Measurements from ENCODE around the gene F3. TPM values are rescaled to one million over a fixed set of nuclear protein-coding genes. Genes with fewer than 3 reads are reported as not detected.

The F3 gene
- 8.1 TPM for polyA plus RNA-seq (2013, experiment 1 of 2)
- 7.8 TPM for polyA plus RNA-seq (2013, experiment 2 of 2)

GRCh38 chr1:94541246-94542087 is at the start of gene F3:
TSS of gene F3 (minus strand) at chr1:94541759. CDS start at chr1:94541636, 123 bp downstream.
- DNase-seq (ENCODE audit: low spot score) = peak; percentile 75
- peak within 1 kb of the TSS; percentile 76 for H2BK5ac ChIP-seq (ENCODE audit: low read length)
- peak within 1 kb of the TSS; percentile 93 for H2BK15ac ChIP-seq (ENCODE audit: low read length)
- H3K4me2 ChIP-seq (ENCODE audit: insufficient read depth, low read length, poor library complexity, severe bottlenecking) = peak within 1 kb of the TSS; percentile 93
- H3K4me3 ChIP-seq (ENCODE audit: low read length in 2 of 2) = peak within 1 kb of the TSS; percentile 63 to 96
- peaks cover 0 to 30% (median 0%) of the 10 kb centered on the region in 3 experiments for H3K27me3 ChIP-seq (ENCODE audit: control insufficient read depth in 3 of 3, insufficient read depth in 3 of 3, low read depth in 1 of 3, low read length in 3 of 3)
- no peak within 1 kb of the TSS for H3K4ac ChIP-seq (ENCODE audit: low read length)
- H3K27ac ChIP-seq (replicated peaks; ENCODE audit: low read length) = no peak within 1 kb of the TSS
- WGBS, 2 donors (ENCODE audit: extremely low coverage in 2 of 2, insufficient read length in 2 of 2, insufficient replicate concordance in 1 of 2) = no CpG with 5 or more reads among the region's 94 CpGs
- H4K8ac ChIP-seq (ENCODE audit: low read depth, low read length) = no peak within 1 kb of the TSS
- peaks cover 0 to 5% of the 10 kb centered on the region in 2 donors for H3K9me3 ChIP-seq (replicated peaks in 1 of 2; ENCODE audit: control insufficient read depth in 2 of 2, insufficient read depth in 1 of 2, low read depth in 1 of 2, low read length in 2 of 2)
- H2BK12ac ChIP-seq (ENCODE audit: low read length) = peak within 1 kb of the TSS; percentile 47
- no peaks in the 10 kb centered on the region for H3K79me1 ChIP-seq (ENCODE audit: low read depth, low read length)
- no peak within 1 kb of the TSS for H4K91ac ChIP-seq (ENCODE audit: low read depth, low read length, poor library complexity)
- peak within 1 kb of the TSS; percentile 89 for H2AFZ ChIP-seq (ENCODE audit: low read length)
- peak within 1 kb of the TSS; percentile 56 for H2BK120ac ChIP-seq (ENCODE audit: low read depth, low read length)
- H3K4me1 ChIP-seq (ENCODE audit: control insufficient read depth in 2 of 2, insufficient read depth in 1 of 2, low read depth in 1 of 2, low read length in 2 of 2) = peaks cover 6 to 28% of the 10 kb centered on the region in 2 donors
- peak within 1 kb of the TSS; percentile 58 for H3K23ac ChIP-seq (ENCODE audit: low read depth, low read length, poor library complexity)
- H3K9ac ChIP-seq (ENCODE audit: low read depth, low read length, poor library complexity) = peak within 1 kb of the TSS; percentile 38
- peaks cover 2 to 37% of the 10 kb centered on the region in 2 donors for H3K36me3 ChIP-seq (replicated peaks in 1 of 2; ENCODE audit: control insufficient read depth in 2 of 2, insufficient read depth in 2 of 2, low read length in 2 of 2)
- peak within 1 kb of the TSS; percentile 97 for H3K18ac ChIP-seq (ENCODE audit: low read length)
- H2AK5ac ChIP-seq (ENCODE audit: low read depth, low read length) = peak within 1 kb of the TSS; percentile 1
- peak within 1 kb of the TSS; percentile 57 for H3K14ac ChIP-seq (ENCODE audit: low read length)

- no peak for DNase-seq (ENCODE audit: low spot score)
- Histone ChIP-seq H3K4me1 (ENCODE audit: control insufficient read depth in 2 of 2, insufficient read depth in 1 of 2, low read depth in 1 of 2, low read length in 2 of 2) (peaks cover 29 to 40% of the 10 kb centered on the region in 2 donors), H2BK12ac (ENCODE audit: low read length) (no peak overlapping the region), H2AFZ (ENCODE audit: low read length) (peak overlapping the region; percentile 14), H4K91ac (ENCODE audit: low read depth, low read length, poor library complexity) (no peak overlapping the region), H3K4ac (ENCODE audit: low read length) (no peak overlapping the region), H3K27ac (replicated peaks; ENCODE audit: low read length) (no peak overlapping the region), H4K8ac (ENCODE audit: low read depth, low read length) (no peak overlapping the region), H3K14ac (ENCODE audit: low read length) (no peak overlapping the region), H3K36me3 (replicated peaks in 1 of 2; ENCODE audit: control insufficient read depth in 2 of 2, insufficient read depth in 2 of 2, low read length in 2 of 2) (no peaks in the 10 kb centered on the region), H2BK120ac (ENCODE audit: low read depth, low read length) (no peak overlapping the region), H3K79me1 (ENCODE audit: low read depth, low read length) (no peaks in the 10 kb centered on the region), H3K18ac (ENCODE audit: low read length) (peak overlapping the region; percentile 1), H2AK5ac (ENCODE audit: low read depth, low read length) (peak overlapping the region; percentile 3), H2BK15ac (ENCODE audit: low read length) (no peak overlapping the region), H3K27me3 (ENCODE audit: control insufficient read depth in 3 of 3, insufficient read depth in 3 of 3, low read depth in 1 of 3, low read length in 3 of 3) (no peaks in the 10 kb centered on the region), H3K4me2 (ENCODE audit: insufficient read depth, low read length, poor library complexity, severe bottlenecking) (no peak overlapping the region), H3K9me3 (replicated peaks in 1 of 2; ENCODE audit: control insufficient read depth in 2 of 2, insufficient read depth in 1 of 2, low read depth in 1 of 2, low read length in 2 of 2) (no peaks in the 10 kb centered on the region), H2BK5ac (ENCODE audit: low read length) (no peak overlapping the region), H3K9ac (ENCODE audit: low read depth, low read length, poor library complexity) (no peak overlapping the region), H3K23ac (ENCODE audit: low read depth, low read length, poor library complexity) (no peak overlapping the region), H3K4me3 (ENCODE audit: low read length in 2 of 2) (no peak overlapping the region)
- WGBS, 2 donors (ENCODE audit: extremely low coverage in 2 of 2, insufficient read length in 2 of 2, insufficient replicate concordance in 1 of 2) = no CpG with 5 or more reads among the region's 7 CpGs
Observed at GRCh38 chr1:94590203-94591137, 48.9 kb upstream of the F3 start.

GRCh38 chr1:94589728-94590127 is 48.2 kb upstream of the F3 start:
- Histone ChIP-seq H3K18ac (ENCODE audit: low read length) (peak overlapping the region; percentile 73), H4K8ac (ENCODE audit: low read depth, low read length) (no peak overlapping the region), H3K4me1 (ENCODE audit: control insufficient read depth in 2 of 2, insufficient read depth in 1 of 2, low read depth in 1 of 2, low read length in 2 of 2) (peaks cover 29 to 37% of the 10 kb centered on the region in 2 donors), H2BK15ac (ENCODE audit: low read length) (no peak overlapping the region), H3K27ac (replicated peaks; ENCODE audit: low read length) (no peak overlapping the region), H2AK5ac (ENCODE audit: low read depth, low read length) (no peak overlapping the region), H3K27me3 (ENCODE audit: control insufficient read depth in 3 of 3, insufficient read depth in 3 of 3, low read depth in 1 of 3, low read length in 3 of 3) (no peaks in the 10 kb centered on the region), H2BK120ac (ENCODE audit: low read depth, low read length) (no peak overlapping the region), H3K4me2 (ENCODE audit: insufficient read depth, low read length, poor library complexity, severe bottlenecking) (no peak overlapping the region), H3K36me3 (replicated peaks in 1 of 2; ENCODE audit: control insufficient read depth in 2 of 2, insufficient read depth in 2 of 2, low read length in 2 of 2) (no peaks in the 10 kb centered on the region), H2BK5ac (ENCODE audit: low read length) (no peak overlapping the region), H4K91ac (ENCODE audit: low read depth, low read length, poor library complexity) (no peak overlapping the region), H2AFZ (ENCODE audit: low read length) (peak overlapping the region; percentile 38), H3K23ac (ENCODE audit: low read depth, low read length, poor library complexity) (no peak overlapping the region), H3K4me3 (ENCODE audit: low read length in 2 of 2) (no peak overlapping the region), H2BK12ac (ENCODE audit: low read length) (no peak overlapping the region), H3K14ac (ENCODE audit: low read length) (no peak overlapping the region), H3K79me1 (ENCODE audit: low read depth, low read length) (no peaks in the 10 kb centered on the region), H3K9ac (ENCODE audit: low read depth, low read length, poor library complexity) (no peak overlapping the region), H3K4ac (ENCODE audit: low read length) (no peak overlapping the region), H3K9me3 (replicated peaks in 1 of 2; ENCODE audit: control insufficient read depth in 2 of 2, insufficient read depth in 1 of 2, low read depth in 1 of 2, low read length in 2 of 2) (no peaks in the 10 kb centered on the region)
- no peak for DNase-seq (ENCODE audit: low spot score)
- WGBS, 2 donors (ENCODE audit: extremely low coverage in 2 of 2, insufficient read length in 2 of 2, insufficient replicate concordance in 1 of 2) = no CpG with 5 or more reads among the region's 4 CpGs

Measured in neuronal stem cell (in vitro differentiated cells).